Stimulated activated CD8-positive, alpha-beta memory T cell treated with anti-CD3 and anti-CD28 coated beads, Interleukin-2, amount 100 ng/mL, for 1 hour (primary cell): ENCODE data around the gene APBA2.
A peak's percentile ranks its signal among the peaks of the same experiment; 100 is the strongest.

Experiments used
- DNase-seq, 2 donors: peaks; one replicate each; pipeline ENCODE4 v3.0.0-alpha.2; 2020; ENCODE audit warnings: low read depth in 2 of 2

APBA2 gene

DNA sequence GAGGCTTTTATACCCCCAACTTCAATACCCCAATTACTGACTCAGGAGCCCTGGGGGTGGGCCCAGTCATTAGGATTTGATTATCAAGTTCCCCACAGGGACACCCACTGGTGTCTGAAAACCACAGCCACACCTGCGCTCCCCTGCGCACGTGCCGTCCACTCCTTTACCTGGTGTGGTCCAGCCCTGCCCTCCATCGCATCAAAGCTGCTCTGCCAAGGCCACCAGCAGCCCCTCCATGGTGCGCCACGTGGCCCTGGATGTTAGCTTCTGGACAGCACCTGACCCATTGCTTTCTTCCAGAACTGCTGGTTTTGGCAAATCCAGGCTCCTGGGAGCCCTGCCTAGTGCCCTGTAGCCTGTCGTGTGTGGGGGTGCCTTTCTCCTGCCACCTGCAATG is 247.5 kb downstream of the APBA2 start:
- DNase-seq, result no peak

DNA sequence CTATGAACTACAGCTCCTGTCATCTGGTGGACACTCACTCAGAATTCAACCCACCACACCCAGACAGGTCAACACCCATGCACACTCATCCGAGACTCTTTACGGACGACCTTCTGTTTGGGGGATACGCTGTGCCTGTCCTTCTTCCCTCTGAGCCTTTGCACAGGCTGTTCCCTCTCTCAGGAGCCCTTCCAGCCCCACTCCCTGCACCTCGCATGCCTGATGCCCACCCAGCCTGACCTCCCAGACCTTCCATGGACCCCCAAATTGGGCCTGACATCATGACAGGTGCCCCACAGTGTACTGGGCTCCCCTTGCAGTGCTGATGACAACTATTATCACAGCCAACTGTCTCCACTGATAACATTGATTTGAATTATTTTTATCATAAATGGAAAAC is 248.0 kb downstream of the APBA2 start:
- DNase-seq, result no peak

DNA sequence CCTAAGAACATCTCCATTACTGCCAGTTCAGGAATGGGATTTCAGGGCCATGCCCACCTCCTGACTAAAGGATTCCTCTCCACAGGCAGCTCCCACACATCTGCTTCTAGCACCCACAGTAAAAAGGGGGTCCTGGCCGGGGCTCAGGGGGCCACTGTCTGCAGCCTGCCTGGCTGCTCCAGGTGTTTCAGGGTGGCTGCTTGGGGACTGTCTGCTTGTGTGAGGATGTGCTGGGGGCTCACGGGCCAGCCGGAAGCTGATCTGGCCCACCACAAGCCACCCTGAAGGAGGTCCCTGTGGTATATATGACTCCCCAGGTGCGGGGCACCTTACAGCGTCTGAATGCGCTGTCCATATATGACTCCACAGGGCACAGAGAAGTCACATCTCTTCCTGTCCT is 248.5 kb downstream of the APBA2 start:
- DNase-seq, result no peak

DNA sequence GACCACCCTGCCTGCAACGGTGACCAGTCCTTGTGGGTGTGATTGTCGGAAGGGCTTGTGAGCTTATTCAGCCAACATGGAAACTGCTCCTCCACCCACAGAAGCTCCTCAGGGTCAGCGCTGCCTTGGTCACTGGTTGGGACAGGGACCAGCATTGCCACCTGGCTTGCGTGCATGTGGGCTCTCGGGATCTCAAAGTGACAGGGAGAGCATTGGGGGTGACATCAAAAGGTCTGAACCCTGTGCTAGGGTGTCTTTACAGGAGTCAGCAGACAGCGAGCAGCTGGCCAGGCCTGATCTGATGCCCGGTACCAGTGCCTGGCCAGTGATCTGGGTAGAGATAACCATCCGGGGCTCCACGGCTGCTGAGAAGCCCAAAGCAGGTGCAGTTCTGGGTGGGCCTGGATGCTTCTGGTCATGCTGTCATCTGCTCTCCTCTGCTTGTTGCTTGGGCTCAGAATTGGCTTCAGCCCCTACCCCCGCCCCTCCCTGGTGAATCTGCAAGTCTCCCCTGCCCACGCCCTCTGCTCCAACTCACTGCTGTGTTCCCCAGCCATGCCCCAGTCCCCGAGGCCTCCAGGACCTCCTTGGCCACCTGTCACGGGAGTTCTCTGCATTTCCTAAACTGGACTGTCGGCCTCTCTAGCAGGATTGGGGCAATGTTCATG is 249.0 kb downstream of the APBA2 start:
- no peak for DNase-seq

DNA sequence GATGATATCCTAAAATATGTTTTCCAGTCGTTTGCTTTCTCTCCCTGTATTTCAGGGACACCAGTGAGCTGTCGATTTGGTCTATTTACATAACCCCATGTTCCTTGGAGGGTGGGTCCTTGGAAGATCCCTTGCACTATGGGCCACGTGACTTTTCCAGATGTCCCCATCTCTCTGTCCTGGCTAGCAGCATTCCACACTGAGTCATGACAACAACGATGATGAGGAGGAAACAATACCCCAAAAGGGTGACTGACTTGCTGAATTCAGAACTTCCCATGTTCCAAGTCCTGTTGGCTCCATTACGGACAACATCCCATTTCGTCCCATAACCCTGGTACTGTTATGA is 249.5 kb downstream of the APBA2 start:
- no peak for DNase-seq

DNA sequence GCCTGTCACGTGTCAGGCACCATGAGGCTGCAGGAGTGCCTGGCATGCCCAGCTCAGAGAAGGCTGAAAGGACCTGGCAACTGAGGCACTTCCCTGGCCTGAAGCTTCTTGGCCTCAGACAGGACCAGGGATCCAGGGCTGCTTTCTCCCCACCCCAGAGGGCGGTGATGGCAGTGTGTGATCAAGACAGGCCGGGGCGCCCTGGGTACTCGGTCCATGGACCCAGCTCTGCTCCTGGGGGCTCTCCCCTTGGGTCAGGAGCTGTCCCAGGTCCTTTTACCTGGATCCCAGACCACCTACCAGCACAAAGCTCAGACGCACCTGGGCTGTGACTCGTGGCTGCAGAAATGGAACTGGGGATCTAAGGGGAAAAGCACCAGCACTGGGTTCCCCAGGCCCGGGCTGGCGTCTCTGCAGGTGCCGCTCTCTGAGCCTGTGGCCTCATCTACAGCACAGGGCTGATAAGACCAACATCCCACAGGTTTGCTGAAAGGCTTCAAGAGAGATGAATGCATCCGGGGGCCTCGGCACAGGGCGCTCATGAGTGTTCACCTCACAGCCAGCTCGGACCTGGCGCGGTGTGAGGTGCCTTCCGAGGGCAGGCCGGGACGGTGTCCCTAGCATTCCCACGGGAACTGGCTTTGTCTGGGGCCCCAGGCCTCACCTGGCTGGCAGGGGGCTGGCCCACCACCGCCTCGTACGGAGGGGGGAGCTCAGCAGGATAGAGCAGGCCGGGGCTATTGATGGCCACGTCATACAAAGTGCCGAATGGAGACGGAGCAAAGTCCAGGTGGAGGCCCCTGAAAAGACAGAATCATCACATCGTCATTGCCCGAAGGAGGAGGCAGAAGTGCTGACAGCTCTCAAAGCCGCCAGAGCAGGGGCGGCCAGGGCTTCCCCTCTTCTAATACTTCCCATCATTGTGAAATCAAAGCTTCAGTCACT is 250.2 kb downstream of the APBA2 start:
- DNase-seq, result no peak

DNA sequence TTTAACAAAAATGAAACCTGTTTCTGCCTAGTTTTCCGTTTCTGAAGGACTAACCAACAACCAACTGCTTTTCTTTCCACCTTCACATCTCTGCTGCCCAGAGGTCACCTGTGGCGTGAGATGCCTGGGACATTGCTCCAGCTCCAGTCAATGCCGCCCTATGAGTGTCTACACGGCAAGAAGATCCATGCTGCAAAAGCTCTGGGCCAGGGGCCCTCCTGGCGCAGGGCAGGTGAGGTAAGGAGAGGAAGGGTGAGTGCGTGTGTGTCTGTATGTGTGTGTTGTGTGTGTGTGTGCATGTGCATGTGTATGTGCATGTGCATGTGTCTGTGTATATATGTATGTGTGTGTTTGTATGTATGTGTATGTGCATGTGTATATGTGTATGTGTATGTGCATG is 252.5 kb downstream of the APBA2 start:
- no peak for DNase-seq

DNA sequence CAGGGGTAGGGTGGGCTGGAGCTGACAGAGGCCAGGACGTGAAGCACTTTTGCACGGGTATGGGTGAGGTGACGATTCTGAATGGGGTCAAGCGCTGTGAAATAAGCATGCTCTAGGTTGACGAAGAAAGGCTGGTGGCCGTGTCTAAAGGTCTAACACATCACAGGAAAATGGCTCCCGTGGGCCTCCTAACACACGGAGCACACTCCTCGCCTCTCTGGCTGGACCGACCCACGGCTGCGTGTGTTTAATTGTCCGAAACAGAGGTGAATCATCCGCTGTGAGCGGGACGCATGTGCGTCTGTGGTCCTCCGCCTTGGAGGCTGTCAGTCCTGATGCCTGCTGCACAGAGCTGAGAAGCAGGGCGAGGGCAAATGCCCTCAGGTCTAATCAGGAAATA is 253.3 kb downstream of the APBA2 start:
- DNase-seq, result no peak

DNA sequence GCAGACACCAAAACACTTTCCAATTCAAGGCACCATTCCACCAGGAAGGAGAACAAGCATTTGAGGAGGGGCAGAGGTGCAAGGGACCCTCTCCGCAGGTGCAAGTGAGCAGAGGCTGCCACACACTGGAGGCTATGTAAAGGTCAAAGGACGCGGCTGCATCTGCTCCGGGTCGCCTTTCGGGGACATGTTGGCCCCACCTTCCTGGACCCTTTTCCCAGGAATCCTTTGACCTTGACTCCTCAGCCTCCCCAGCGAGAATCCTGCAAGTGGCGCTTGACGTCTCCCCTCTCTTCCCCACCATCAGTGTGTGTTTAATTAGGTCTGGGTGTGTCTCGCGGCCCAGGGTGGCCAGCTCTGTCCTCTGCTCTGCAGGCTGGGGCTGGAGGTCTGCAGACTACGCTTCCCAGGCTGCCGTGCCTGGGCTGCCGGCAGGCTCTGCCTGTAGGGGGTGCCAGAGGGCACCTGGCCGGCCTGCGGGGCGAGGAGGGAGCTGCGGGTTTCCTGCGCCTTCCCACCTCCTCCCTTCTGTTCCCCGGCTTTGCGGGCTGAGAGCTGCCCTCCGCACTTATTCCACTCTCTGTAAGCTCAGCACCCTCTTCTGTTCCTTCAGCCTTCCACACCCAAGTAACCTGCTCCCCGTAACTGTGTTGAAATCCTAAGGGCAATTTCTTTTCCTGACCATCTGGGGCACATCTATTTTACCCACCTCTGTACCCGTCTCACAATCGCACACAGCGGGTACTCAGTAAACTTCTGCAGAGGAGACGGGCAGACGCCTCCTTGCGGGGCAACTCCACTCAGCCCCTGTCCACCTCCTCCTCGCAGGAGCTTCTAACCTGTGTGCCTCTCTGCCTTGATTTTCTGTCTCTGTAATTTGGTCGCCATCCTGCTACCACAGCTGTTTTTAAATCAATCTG is 254.0 kb downstream of the APBA2 start:
- peak in 1 of 2 donors; percentile 34 for DNase-seq

DNA sequence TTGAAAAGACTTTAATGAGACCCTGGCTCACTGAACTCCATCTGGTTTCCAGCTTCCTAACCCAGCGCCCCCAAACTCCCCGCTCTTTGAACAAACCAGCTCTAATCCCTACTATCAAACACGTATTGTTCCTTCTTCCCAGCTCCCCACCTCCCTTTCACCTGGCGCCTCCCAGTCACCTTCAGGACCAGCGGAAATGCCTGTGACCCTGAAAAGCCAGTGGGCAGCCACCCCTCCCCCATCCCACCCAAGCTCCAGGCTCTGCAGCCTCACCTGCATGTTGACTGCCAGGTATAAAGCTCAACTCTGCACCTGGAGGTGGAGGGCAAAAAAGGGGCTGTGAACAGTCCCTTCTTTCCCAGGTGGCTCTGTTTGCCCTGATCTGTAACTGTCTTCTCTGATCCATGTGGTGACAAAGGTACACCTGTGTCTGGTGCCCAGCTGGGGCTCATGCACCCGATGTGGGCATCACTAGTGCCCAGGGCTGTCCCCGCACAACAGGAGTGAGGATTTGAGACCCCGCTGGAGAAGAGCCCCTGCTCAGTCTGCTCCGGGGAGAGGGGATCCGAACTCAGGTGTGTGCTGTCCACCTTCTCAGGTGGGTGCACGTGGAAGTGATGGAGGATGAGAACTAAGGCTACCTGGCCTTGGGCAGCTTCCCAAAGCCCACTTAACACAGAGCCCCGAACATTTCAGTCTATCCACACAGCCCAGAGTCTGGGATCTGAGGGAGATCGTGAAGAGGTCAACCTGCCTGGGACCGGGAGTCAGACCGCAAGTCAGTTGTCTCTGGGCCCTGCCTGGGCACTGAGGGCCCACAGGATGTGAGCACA is 254.9 kb downstream of the APBA2 start:
- no peak for DNase-seq

DNA sequence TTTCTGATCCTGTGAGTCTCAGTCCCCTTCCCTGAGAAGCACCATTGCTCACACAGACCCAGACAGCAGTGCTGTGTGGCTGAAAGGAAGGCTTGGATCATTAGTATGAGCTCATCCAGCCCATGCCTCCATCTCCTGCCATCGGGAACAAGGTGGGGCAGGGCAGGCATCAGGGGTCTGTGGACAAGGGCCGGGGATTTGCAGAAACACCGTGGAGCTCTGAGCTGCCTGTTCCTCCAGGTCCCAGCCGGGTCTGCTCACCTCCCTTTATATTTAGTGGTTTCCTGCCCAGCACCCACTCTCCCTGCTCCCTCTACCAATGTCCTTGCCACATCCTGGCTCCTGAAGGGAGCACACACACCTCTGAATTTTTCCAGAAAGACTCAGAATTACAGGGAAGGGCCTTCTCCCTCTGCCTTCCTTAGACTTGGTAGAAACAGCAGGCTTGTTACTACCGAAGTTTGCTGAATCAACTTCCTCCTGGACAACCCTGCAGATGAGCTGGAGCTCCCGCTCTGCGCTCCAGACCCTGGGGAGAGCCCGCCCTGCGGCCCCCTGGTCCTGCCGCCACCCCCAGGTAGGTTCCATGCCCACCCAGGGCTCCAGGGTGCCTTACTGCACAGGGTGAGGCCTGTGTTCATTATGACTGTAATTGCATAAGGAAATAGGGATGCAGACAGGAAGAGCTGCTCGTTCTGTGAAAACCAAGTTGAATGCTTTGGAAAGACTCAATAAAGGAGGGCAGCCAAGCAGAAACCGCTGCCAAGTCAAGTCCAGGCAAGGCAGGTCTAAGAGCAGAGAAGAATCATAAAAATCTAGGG is 255.7 kb downstream of the APBA2 start:
- no peak for DNase-seq

DNA sequence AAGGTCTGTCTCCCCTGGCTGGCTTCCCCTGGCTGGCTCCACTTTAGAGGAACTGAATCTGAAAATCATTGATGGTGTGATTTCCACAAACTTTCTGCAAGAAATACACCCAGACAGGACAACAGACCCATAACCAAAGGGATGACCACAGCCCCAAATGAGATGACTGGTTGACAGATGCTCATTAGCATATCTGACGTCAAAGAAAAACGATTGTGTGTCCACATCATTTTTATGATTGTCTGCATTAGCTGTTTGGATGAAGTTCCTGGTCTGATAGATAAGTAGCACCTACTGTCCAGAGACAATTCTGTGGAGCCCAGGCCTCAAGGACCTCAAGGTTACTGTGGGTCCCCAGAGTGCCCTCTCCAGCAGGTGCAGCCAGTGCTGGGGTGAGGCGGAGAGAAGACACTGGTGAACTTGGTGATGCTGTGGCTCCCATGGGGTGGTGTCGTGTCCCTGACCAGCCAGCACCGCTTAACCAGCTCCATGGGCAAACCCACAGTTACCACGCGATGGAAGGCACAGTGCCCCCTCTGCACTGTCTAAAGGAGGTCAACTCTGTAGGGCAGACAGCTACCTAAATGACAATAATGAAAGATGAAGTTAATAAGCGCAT is 256.5 kb downstream of the APBA2 start:
- no peak for DNase-seq

DNA sequence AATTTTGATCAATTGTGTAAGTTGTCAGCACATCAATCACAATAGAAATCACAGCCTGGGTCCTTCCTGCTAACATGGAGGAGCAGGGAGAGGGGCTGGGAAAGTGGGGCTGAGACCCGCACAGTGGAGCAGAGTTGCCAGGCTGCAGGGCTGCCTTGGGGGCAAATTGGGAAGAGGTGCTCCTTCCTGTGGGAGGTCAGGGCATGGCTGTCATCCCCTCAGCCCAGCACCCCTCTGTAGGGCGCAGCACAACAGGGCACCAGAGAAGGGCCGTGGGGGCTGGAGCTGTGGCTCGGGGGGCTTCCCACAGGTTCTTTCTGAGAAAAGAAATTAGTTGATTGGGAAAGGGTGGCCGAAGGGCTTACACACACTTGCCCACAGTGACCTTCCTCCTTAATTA is 257.5 kb downstream of the APBA2 start:
- DNase-seq, result no peak

DNA sequence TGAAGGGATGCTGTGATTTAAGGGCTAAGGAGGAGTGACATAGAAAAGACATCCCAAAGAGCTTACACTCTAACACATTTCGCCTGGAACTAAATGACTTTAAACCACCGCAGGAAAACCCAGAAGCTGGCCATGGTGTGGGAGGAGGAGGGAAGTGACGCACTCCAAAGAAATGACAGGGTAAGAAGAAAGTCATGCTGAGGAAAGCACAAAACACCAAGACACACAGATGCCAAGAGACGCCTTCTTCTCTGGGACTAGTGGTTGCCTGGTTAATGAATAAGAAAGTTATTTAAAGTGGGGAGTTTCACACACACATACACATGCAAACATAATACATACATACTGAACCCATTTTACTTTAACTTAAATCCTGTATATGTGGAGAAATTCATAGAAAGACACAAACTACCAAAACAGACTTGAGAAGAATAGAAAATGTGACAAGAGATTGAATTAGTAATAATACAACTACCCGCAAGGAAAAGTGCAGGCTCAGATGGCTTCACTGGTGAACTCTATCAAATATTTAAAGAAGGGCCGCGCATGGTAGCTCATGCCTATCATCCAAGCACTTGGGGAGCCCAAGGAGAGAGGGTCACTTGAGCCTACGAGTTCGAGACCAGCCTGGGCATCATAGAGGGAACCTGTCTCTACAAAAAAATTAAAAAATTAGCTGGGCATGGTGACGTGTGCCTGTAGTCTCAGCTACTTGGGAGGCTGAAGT is 258.3 kb downstream of the APBA2 start:
- DNase-seq, result no peak

DNA sequence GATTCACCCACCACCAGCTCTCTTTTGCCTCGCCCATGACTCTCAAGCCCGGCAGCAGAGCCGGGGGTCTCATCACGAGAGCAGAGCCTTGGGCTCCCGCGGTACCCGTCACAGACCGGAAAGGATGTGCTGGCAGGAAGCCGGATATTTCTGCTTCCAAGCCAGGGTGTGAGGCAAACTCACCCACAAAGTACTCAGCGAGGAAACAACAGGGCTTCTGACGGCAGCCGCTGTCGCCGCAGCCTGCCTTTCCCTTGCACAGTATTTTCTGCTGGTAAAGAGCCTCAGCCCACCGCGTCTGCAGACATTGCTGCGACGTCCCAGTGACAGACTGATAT is 263.9 kb downstream of the APBA2 start:
- DNase-seq, result no peak

DNA sequence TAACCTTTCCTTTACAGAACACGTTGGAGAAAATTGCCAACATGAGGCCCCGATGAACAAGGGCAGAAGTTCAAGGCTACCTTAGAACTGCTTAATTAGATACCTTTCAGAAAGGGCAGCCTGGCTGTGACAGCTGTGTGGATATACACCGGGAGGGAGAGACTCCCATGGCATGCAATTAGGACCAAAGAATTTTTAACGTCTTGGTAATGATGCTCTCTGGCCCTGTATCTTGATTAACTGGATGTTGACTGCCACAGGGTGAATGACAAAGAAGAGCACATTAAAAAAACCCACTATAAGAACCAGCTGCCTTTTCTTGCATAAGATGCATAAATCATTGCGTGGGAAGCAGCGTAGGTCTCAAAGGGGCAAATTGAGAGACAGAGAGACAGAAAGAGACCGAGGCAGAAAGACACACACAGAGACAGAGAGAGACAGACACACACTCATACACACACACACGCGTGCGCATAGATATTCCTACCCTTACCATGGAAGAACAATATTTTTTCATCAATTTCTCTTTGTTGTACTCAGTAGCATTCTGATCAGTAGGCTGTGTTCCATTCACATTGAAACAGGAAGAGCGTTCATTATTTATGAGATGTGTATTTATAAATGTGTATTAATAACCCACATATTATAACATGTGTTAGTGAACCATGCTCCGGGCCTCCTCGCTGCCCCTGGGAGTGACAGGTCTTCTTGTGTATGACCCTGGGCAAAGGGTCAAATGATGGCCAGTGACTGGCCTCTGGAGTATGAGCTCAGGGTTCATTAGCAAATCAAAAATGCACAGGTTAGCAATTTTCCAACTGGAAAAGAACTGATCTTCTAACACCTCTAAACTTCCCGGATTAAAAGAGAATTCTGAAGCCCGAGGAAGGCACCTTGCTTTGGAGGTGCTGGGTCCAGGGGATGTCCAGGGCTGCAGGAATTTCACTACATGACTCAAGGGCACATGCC is 265.0 kb downstream of the APBA2 start:
- no peak for DNase-seq

DNA sequence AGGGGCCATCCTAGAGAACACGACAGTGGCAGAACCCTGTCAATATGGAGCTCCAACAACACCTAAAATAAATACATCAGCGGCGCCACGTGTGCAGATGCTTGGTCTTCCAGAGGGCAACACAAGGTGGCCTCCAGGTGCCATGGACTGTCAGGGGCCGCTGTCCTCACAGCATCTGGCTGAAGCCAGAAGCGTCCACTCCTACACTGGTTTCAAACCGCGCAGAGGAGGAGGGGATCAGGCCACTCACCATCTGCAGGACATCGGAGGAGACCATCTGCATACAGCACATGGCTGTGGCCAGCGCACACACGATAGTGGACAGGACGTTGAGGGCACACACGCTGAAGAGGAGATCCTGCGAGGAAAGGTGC is 265.7 kb downstream of the APBA2 start:
- DNase-seq, result no peak

DNA sequence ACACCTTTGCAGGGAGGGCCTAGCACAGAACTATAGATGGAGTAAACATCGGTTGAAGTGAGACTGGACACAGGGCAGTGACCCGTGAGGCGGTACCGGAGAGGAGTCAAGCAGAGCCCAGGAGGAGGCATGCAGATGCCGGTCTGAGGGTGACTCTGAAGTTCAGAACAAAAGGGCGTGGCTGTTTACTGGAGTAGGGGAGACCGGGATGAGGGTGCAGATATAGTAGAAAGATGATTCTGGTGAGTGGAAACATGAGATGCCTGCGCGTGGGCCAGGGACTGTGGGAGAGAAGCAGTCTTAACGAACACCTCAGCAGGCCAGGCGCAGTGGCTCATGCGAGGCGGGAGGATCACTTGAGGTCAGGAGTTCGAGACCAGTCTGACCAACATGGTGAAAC is 270.7 kb downstream of the APBA2 start:
- DNase-seq, result no peak
